Measurements from ENCODE around the gene RPP40. TPM values are rescaled to one million over a fixed set of nuclear protein-coding genes. Genes with fewer than 3 reads are reported as not detected.

The RPP40 gene
- total RNA-seq, 4 donors from 2014 or later = 1.6 to 8.7 (median 4.6) TPM; not detected in 1

GRCh38 chr6:5025911-5026819 lies 22.3 kb upstream of the RPP40 start:
- Histone ChIP-seq H3K36me3 (no peaks in the 10 kb centered on the region), H3K27ac (peak overlapping the region; percentile 78 to 88 (median 82)), H3K9me3 (no peaks in the 10 kb centered on the region), H3K27me3 (no peaks in the 10 kb centered on the region), H3K4me1 (peaks cover 0 to 18% (median 10%) of the 10 kb centered on the region in 4 donors), H3K4me3 (peak overlapping the region; percentile 3 to 66 (median 50))
- TF ChIP-seq, protein P1, sequence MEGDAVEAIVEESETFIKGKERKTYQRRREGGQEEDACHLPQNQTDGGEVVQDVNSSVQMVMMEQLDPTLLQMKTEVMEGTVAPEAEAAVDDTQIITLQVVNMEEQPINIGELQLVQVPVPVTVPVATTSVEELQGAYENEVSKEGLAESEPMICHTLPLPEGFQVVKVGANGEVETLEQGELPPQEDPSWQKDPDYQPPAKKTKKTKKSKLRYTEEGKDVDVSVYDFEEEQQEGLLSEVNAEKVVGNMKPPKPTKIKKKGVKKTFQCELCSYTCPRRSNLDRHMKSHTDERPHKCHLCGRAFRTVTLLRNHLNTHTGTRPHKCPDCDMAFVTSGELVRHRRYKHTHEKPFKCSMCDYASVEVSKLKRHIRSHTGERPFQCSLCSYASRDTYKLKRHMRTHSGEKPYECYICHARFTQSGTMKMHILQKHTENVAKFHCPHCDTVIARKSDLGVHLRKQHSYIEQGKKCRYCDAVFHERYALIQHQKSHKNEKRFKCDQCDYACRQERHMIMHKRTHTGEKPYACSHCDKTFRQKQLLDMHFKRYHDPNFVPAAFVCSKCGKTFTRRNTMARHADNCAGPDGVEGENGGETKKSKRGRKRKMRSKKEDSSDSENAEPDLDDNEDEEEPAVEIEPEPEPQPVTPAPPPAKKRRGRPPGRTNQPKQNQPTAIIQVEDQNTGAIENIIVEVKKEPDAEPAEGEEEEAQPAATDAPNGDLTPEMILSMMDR (IDR thresholded peaks at IDR 0.05) = no peak
- TF ChIP-seq EP300 (IDR thresholded peaks at IDR 0.05; ENCODE audit: low read depth) (no peak), POLR2A (IDR thresholded peaks at IDR 0.05) (no peak), POLR2AphosphoS5 (IDR thresholded peaks at IDR 0.05) (peak; percentile 24 to 64 (median 34))
- 9% methylated on average over 35 of the region's 35 CpGs; no CpG with 5 or more reads in 1 of the 2 donors for WGBS, 2 donors (ENCODE audit: low coverage in 1 of 2)
- intact Hi-C loops (cut with DNase I; ENCODE audit: low total_unique reads) = no loop called here
- DNase-seq = peak; percentile 57
- in situ Hi-C loops (cut with MboI; ENCODE audit: low pct_ligation_motif_present in 1 of 4, low pct_unique_long_range_greater_than_20kb in 1 of 4, low sequenced_read_pairs in 3 of 4) = no loop called here

GRCh38 chr6:5023923-5024322 lies 20.1 kb upstream of the RPP40 start:
- H3K4me1 ChIP-seq = peaks cover 0 to 18% (median 10%) of the 10 kb centered on the region in 4 donors
- intact Hi-C loops (cut with DNase I; ENCODE audit: low total_unique reads) (no loop called here), in situ Hi-C loops (cut with MboI; ENCODE audit: low pct_ligation_motif_present in 1 of 4, low pct_unique_long_range_greater_than_20kb in 1 of 4, low sequenced_read_pairs in 3 of 4) (no loop called here)
- H3K9me3 ChIP-seq = no peaks in the 10 kb centered on the region
- no peak overlapping the region for H3K4me3 ChIP-seq
- H3K36me3 ChIP-seq = no peaks in the 10 kb centered on the region
- TF ChIP-seq EP300 (IDR thresholded peaks at IDR 0.05; ENCODE audit: low read depth) = no peak
- TF ChIP-seq, protein P1 (IDR thresholded peaks at IDR 0.05) = no peak
- no peak for TF ChIP-seq POLR2A (IDR thresholded peaks at IDR 0.05)
- no peak for TF ChIP-seq POLR2AphosphoS5 (IDR thresholded peaks at IDR 0.05)
- no peaks in the 10 kb centered on the region for H3K27me3 ChIP-seq
- H3K27ac ChIP-seq = no peak overlapping the region
- WGBS, 2 donors (ENCODE audit: low coverage in 1 of 2) = 95% methylated on average over 8 of the region's 8 CpGs; no CpG with 5 or more reads in 1 of the 2 donors
- no peak for DNase-seq

- 79 to 100% methylated on average over 1 to 8 of the region's 8 CpGs for WGBS, 2 donors (ENCODE audit: low coverage in 1 of 2)
- Histone ChIP-seq H3K9me3 (no peaks in the 10 kb centered on the region), H3K36me3 (no peaks in the 10 kb centered on the region), H3K4me3 (no peak overlapping the region), H3K27ac (no peak overlapping the region), H3K27me3 (no peaks in the 10 kb centered on the region), H3K4me1 (no peaks in the 10 kb centered on the region)
- TF ChIP-seq, protein P1 (IDR thresholded peaks at IDR 0.05) = no peak
- TF ChIP-seq POLR2AphosphoS5 (IDR thresholded peaks at IDR 0.05) = no peak
- TF ChIP-seq EP300 (IDR thresholded peaks at IDR 0.05; ENCODE audit: low read depth) = no peak
- TF ChIP-seq POLR2A (IDR thresholded peaks at IDR 0.05) = no peak
- DNase-seq = no peak
- intact Hi-C loops (cut with DNase I; ENCODE audit: low total_unique reads) (no loop called here), in situ Hi-C loops (cut with MboI; ENCODE audit: low pct_ligation_motif_present in 1 of 4, low pct_unique_long_range_greater_than_20kb in 1 of 4, low sequenced_read_pairs in 3 of 4) (no loop called here)
Observed at GRCh38 chr6:5020142-5020541, 16.3 kb upstream of the RPP40 start.

GRCh38 chr6:5014072-5014561 lies 10.3 kb upstream of the RPP40 start:
- Histone ChIP-seq H3K27ac (no peak overlapping the region), H3K27me3 (no peaks in the 10 kb centered on the region), H3K9me3 (no peaks in the 10 kb centered on the region), H3K4me1 (no peaks in the 10 kb centered on the region), H3K36me3 (no peaks in the 10 kb centered on the region), H3K4me3 (no peak overlapping the region)
- TF ChIP-seq POLR2AphosphoS5 (IDR thresholded peaks at IDR 0.05) (no peak), EP300 (IDR thresholded peaks at IDR 0.05; ENCODE audit: low read depth) (no peak), POLR2A (IDR thresholded peaks at IDR 0.05) (no peak)
- TF ChIP-seq, protein P1 (IDR thresholded peaks at IDR 0.05) = no peak
- no peak for DNase-seq
- in situ Hi-C loops (cut with MboI; ENCODE audit: low pct_ligation_motif_present in 1 of 4, low pct_unique_long_range_greater_than_20kb in 1 of 4, low sequenced_read_pairs in 3 of 4) = no loop called here
- 0% methylated on average over 1 of the region's 1 CpG for WGBS, 2 donors (ENCODE audit: low coverage in 1 of 2)
- intact Hi-C loops (cut with DNase I; ENCODE audit: low total_unique reads) = no loop called here
